Lower lobe of right lung (tissue), 2 donors: ENCODE measurements around the gene RGL3. TPM values are rescaled to one million over a fixed set of nuclear protein-coding genes. Genes with fewer than 3 reads are reported as not detected.

Experiments used
- ATAC-seq, 2 donors: fragments of 200-7000 bp; cut with Tn5 transposase; one replicate each; pipeline ENCODE4 v1.9.1; 2020 to 2022; ENCODE audit warnings: mild to moderate bottlenecking in 2 of 2, moderate library complexity in 2 of 2
- DNase-seq: peaks from one replicate; pipeline ENCODE4 v3.0.0-alpha.2; 2020
- H3K27ac ChIP-seq: fragments of 200-600 bp; one replicate; pipeline ENCODE4 v1.8.0; 2022
- H3K27me3 ChIP-seq: fragments of 200-600 bp; one replicate; pipeline ENCODE4 v1.8.0; 2022; ENCODE audit warnings: low read depth
- H3K36me3 ChIP-seq: fragments of 200-600 bp; one replicate; pipeline ENCODE4 v1.8.0; 2022; ENCODE audit warnings: mild to moderate bottlenecking
- H3K4me1 ChIP-seq: fragments of 200-600 bp; one replicate; pipeline ENCODE4 v1.8.0; 2022
- H3K4me3 ChIP-seq: fragments of 200-600 bp; one replicate; pipeline ENCODE4 v1.8.0; 2022; ENCODE audit warnings: mild to moderate bottlenecking
- H3K9me3 ChIP-seq: fragments of 200-600 bp; one replicate; pipeline ENCODE4 v1.8.0; 2022
- intact Hi-C: fragments of 100-400 bp; cut with DNase I; formaldehyde crosslinking; loops from one replicate; pipeline ENCODE4 v1.11.0; 2022
- total RNA-seq: library from RNA; stranded (reverse); fragmentation: NEBNext Ultra II Directional; extraction: Animal tissue kit (Norgen Biotek cat#: 25700); gene quantifications from one replicate; pipeline ENCODE4 v1.2.1, GENCODE V29; 2021
- TF ChIP-seq, protein P1 (sequence below): fragments of 200-600 bp; IDR thresholded peaks from one replicate; pipeline ENCODE4 v1.8.0; 2022; ENCODE audit warnings: antibody characterized with exemption, mild to moderate bottlenecking
- donor health status: DM: no; HTN: yes; CAD: no; lungs with severe emphysema.

RGL3 gene
- total RNA-seq, 1 donor from 2014 or later = 55.8 TPM

DNA sequence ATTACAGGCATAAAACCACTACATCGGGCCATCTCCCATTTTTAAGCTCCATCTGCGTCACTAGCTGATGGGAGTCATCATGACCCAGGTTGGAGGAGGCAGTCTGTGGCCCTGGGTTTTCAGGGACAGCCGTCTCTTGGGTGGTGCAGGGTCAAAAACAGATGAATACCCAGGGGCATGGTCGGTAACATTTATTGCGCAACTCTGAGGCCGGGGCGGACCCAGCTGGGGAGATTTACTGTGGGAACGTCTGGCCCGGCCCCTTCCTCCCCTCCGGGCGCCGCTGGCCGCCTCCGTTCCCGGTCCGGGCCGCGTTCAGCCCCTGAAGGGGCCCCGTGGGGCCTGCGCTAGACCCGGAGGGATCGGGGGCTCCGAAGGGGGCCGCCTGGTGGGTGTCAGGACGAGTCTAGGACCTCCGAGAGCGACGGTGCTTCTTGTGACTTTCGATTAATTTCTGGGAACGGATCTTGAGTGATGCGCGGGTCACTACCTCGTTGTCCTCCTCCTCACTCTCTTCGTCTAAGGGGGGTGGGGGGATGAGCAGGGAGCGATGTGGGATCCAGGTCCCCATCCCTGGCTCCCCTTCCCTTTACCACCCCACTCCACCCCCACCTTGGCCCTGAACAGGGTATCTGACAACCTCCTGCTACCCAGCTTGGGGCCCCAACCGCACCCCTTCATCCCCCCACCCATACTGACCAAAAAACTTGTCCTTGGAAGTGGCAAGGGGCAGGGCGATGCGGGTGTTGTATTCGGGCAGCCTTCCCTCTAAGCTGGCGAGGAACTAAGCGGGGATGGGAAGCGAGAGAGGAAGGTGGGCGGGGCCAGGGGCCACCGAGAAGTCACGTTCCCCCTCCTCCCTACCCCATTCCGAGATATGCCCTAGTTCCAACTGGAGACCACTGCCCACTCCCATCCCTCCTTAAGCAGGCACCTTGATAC, 1.6 kb upstream of the RGL3 start:
- Histone ChIP-seq H3K4me3 (peak overlapping the region; percentile 48), H3K9me3 (no peaks in the 10 kb centered on the region), H3K27ac (peak overlapping the region; percentile 13), H3K4me1 (peaks cover 48% of the 10 kb centered on the region), H3K36me3 (no peaks in the 10 kb centered on the region), H3K27me3 (peaks cover 46% of the 10 kb centered on the region)
- DNase-seq = no peak
- TF ChIP-seq, protein P1, sequence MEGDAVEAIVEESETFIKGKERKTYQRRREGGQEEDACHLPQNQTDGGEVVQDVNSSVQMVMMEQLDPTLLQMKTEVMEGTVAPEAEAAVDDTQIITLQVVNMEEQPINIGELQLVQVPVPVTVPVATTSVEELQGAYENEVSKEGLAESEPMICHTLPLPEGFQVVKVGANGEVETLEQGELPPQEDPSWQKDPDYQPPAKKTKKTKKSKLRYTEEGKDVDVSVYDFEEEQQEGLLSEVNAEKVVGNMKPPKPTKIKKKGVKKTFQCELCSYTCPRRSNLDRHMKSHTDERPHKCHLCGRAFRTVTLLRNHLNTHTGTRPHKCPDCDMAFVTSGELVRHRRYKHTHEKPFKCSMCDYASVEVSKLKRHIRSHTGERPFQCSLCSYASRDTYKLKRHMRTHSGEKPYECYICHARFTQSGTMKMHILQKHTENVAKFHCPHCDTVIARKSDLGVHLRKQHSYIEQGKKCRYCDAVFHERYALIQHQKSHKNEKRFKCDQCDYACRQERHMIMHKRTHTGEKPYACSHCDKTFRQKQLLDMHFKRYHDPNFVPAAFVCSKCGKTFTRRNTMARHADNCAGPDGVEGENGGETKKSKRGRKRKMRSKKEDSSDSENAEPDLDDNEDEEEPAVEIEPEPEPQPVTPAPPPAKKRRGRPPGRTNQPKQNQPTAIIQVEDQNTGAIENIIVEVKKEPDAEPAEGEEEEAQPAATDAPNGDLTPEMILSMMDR = no peak
- no peak for ATAC-seq
- intact Hi-C loops = no loop called here

DNA sequence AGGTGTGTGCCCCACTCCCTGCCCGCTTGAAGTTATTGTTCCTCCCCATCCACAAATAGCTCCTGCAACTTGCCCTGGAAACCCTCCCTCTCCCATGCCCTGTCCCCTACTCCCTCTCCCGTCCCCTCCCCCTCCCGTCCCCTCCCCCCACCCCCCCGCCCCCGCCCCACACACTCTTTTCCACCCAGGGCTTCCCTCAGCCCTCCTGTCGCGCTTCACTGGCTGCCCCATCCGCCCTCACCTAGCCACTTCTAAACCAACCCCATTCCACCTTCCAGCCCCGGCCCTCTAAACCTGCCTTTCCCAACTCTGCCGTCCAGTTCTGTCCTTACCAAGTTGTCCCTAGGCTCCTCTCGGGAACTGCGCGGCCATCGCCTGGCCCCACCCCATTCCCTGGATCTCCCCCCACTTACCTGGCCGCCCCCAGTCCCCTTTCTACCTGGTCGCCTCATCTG, 993 bp downstream of the RGL3 start:
- no peaks in the 10 kb centered on the region for H3K36me3 ChIP-seq
- peaks cover 46% of the 10 kb centered on the region for H3K4me1 ChIP-seq
- peaks cover 36% of the 10 kb centered on the region for H3K27me3 ChIP-seq
- TF ChIP-seq, protein P1 = no peak
- H3K4me3 ChIP-seq = peak overlapping the region; percentile 69
- H3K9me3 ChIP-seq = no peaks in the 10 kb centered on the region
- intact Hi-C loops = no loop called here
- no peak for DNase-seq
- H3K27ac ChIP-seq = no peak overlapping the region
- ATAC-seq = peak in 1 of 2 donors; percentile 1

DNA sequence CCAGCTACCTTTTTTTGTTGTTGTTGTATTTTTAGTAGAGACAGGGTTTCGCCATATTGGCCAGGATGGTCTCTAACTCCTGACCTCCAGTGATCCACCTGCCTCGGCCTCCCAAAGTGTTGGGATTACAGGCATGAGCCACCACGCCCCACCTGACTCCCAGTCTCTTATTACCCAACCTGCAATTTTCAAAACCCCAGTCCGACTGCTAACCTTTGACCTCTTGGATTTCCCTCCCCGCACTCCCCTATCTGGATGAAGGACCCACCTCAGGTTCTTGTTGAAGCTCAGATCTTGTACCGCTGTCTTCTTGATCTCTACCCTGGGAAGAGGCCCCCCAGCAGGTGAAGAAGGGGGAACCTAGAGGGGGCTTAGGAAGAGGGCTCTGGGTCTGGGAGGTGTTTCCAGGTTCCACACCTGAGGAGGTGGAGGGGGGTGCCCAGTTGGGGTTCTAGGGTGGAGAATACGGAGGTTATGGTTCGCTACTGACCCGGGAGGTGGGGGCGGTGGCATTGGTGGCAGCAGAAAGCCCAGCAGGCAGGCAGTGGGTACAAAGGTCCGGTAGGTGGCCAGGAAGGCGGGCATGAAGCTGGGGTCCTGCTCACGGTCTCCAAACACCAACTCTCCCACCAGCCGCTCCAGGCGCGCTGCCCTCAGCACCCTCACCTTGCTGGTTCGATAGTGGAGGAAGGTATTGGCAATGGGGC, 2.6 kb downstream of the RGL3 start:
- DNase-seq = no peak
- H3K9me3 ChIP-seq = no peaks in the 10 kb centered on the region
- intact Hi-C loops = no loop called here
- no peak for ATAC-seq
- peaks cover 28% of the 10 kb centered on the region for H3K27me3 ChIP-seq
- no peak overlapping the region for H3K27ac ChIP-seq
- TF ChIP-seq, protein P1 = no peak
- H3K4me1 ChIP-seq = peaks cover 30% of the 10 kb centered on the region
- H3K36me3 ChIP-seq = no peaks in the 10 kb centered on the region
- H3K4me3 ChIP-seq = no peak overlapping the region

DNA sequence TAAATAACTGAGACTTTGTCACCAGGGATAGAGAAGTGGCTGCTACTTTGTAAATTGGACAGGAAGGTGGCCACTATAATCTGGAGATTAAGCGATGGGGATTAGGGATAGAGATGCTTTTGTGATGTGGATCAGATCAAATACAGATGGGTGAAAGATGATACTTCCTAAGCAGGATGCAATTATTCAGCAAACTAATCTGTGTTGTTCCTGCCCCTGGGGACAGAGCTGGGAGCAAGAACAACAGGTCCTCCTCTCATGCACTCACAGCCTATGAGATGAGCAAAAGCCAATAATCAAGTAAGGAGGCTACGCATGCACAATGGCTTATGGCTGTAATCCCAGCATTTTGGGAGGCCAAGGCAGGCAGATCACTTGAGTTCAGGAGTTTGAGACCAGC, 4.6 kb downstream of the RGL3 start:
- Histone ChIP-seq H3K4me3 (no peak overlapping the region), H3K27me3 (peaks cover 11% of the 10 kb centered on the region), H3K27ac (no peak overlapping the region), H3K9me3 (no peaks in the 10 kb centered on the region), H3K4me1 (peaks cover 11% of the 10 kb centered on the region), H3K36me3 (no peaks in the 10 kb centered on the region)
- intact Hi-C loops = no loop called here
- DNase-seq (no peak), ATAC-seq (no peak)
- TF ChIP-seq, protein P1 = no peak

DNA sequence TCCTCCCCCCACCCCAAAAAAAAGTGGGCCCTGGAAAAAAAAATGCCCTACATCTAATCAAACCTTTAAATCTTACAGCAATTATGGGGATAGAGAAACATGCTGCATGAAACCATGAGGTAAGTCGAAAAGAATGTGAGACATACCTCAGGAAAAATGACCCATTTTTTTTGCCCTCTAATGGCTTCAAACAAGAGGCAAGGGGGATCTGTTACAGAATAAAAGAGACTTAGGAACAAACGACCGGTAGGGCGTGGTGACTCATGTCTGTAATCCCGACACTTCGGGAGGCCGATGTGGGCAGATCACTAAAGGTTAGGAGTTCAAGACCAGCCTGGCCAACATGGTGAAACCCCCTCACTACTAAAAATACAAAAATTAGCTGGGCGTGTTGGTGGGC, 8.4 kb downstream of the RGL3 start:
- H3K9me3 ChIP-seq = no peaks in the 10 kb centered on the region
- ATAC-seq (no peak), DNase-seq (no peak)
- H3K4me3 ChIP-seq = no peak overlapping the region
- peaks cover 5% of the 10 kb centered on the region for H3K4me1 ChIP-seq
- no peak overlapping the region for H3K27ac ChIP-seq
- H3K36me3 ChIP-seq = no peaks in the 10 kb centered on the region
- intact Hi-C loops = no loop called here
- no peaks in the 10 kb centered on the region for H3K27me3 ChIP-seq
- TF ChIP-seq, protein P1 = no peak
